Middle frontal gyrus (tissue), 1 donor: Measurements from ENCODE around the gene RASA2.
"Not testable (repeated sequence)": the region's sequence is repeated elsewhere in the genome, so short reads cannot be mapped to it uniquely, and the experiment has no call there.

ENCODE experiments used
- DNase-seq: peaks from one replicate; pipeline ENCODE4 v3.0.0-alpha.2; 2015; ENCODE audit warnings: low spot score; ENCODE audit errors: extremely low spot score

Gene RASA2

DNA sequence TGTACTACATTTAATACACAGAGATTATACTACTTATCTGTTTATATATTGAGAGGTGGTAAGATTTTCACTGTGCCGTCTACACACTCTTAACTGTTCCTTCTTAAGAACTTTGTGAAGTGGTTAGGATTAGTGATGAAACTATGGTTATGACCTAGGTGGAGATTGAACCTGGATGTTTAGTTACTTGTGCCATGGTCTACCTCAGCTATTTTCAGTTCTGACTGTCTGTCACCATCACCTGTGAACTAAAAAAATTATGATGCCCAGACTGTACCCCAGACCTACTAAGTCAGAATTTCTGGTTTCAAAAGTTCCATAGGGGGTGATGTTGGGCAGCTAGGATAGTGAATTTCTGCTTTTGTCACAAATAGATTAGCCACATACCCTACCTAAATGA is 6.4 kb downstream of the RASA2 start:
- no peak for DNase-seq

DNA sequence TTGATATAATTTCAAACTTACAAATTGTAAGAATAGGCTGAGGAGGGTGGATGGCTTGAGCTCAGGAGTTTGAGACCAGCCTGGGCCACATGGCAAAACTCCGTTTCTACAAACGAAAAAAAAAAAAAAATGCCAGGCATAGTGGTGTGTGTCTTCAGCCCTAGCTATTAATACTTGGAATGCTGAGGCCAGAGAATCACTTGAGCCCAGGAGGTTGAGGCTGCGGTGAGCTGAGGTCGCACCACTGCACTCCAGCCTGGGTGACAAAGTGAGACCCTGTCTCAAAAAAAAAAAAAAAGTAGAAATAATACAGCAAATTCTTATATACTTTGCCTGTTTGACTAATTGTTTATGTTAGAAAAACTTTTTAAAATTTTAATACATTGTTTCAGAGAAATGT is 10.8 kb downstream of the RASA2 start:
- not testable (repeated sequence) for DNase-seq

DNA sequence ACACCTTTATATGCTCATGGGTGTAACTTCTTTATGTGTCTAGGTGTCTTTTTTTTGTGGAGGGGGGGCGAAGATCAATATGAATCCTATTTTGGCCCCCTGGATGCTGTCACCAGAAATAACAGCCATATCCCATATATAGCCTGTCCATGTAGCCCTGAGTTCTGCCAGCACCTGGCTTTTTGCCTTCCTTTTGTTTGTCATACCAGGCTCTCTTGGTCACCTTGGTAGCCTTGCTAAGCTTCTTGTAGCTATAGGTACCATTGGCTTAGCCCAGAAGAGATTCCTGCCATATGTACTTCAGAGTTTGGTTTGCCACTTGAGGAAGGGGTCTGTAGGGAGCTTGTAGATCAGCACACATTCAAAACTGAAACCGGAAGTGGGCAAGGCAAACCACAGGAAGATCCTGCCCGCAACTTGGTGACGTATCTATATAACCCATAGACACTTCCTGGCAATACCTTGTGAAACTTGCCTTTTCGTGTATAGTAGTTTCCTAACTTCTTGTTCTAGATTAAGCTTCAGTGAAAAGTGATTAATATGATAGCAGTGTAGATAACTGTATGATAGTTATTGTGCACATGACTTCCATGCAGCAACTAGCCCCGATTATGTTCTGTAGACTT is 11.9 kb downstream of the RASA2 start:
- no peak for DNase-seq

DNA sequence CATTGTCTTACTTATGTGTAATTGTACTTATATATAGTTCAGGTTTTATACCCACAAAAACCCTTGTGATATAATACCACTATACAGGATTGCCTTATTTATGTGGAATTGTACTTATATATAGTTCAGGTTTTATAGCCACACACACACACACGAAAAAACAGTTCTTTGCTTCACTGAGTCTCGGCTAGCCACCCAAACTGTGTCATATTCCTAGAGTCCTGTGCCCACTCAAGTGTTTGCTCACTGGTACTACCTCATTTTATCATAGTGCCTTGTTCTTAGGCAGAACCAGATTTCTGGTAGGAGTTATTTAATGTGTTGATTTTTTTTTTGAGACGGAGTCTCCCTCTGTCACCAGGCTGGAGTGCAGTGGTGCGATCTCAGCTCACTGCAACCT is 12.5 kb downstream of the RASA2 start:
- no peak for DNase-seq

DNA sequence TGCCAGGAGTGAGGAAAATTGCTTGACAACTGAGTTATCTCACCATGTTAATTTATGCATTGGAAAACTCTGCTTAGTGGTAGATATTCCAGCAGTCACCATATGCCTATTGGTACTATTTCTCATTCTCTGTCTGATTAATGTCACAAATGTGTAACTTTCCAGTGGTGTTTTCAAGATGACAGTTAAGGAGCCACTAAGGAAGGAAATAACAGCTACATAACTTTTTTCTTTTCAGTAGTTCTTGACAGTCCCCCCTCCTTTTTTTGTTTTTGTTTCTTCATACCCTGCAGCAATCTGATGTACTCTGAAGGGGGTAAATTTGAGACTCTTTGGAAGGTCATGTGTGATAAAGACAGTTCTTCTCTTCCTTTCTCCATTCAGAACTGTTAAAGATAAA is 13.1 kb downstream of the RASA2 start:
- no peak for DNase-seq

DNA sequence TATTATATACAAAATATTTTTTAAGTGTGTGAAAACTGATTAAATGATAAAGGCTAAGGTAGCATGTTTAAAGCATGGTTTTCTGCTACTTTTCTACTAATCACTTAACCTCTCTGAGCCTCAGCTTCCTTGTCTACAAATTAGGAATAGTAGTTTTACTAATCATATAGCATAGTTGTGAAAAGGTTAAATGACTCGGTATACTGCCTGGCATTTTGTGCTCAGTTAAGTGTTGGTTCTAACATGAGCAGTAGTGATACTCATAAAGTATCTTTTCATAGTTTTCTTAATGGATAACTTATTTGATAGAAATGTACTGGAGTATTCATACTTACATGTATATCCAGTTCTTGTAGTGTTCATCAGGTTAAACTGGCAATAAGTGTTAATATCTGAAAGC is 13.6 kb downstream of the RASA2 start:
- DNase-seq = no peak

DNA sequence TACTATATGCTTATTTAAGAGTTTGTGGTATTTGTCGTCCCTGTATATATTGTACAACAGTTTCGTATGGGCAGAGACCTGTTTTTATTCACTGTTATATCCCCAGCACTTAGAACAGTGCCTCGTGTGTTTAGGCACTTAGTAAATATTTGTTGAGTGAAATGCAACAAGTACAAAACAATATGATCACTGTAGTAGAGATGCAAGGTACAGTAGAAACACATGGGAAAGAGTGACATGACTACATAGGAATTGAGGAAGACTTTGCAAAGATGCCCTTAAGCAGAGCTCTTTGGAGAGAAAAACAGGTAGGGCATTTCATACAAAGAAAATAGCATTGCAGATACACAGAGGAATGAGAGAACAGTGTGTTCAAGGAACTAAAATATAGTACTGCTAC is 18.3 kb downstream of the RASA2 start:
- DNase-seq = no peak

DNA sequence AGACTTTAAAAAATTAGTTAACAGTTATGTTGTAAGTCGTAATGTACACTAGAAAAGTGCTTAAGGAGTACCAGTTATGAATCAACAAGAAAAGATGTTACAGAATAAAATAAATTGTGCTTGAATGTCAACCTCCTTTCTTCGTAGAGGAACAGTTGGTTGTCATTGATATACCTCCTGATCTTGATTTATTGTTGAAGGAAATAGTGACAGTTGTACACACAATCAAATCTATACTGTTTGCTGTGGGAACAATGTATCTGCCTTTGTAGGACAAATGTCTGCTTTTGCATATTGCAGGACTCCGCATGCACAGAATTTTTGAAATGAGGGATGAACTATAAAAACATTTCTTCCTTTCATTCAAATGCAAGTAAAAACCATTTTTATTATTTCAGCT is 19.2 kb downstream of the RASA2 start:
- DNase-seq = no peak

DNA sequence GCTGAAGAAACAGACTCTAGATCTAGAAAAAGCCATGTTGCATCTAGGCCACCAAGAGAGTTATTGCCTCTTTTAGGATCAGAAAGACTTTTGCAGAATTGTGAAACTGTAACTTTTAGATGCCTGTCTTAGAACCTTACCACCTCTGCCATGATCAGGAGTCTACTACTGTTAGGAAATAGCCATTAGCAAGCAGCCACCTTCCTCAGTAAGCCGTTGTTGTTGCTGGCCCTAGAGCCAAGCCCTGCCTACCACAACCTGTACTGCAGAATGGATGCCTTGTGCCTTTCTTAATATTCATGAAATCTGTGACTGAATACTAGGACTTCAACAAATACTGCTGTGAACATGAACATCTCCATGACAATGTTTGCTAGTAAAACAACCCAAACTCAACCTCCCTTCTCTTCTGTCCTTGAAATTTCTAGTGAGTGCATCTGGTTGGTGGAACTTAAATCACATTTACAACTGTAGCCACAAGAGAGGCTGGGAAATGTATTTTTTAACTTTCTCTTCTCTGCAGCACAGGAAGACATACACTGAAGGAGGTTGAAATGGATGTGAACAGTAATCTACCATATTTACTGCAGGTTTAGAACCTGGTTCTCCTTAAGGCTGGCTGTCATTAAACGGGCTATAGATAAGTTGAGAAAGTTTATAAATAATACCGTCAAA is 20.7 kb downstream of the RASA2 start:
- DNase-seq = no peak

DNA sequence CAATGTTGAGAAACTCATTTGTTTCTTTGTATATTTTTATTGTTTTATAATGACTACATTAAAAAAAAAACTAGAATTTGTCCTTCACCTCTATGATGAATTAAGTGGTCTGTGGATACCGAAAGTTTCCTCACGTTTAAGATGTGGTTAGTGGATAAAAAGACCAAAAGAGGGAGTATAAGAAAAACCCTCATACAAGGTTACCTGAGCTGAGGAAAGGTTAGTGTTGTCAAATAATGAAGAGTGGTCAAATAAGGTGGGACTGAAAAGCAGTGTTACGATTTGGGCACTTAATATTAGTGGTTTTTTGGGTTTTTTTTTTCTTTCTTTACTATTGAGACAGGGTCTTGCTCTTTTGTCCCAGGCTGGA is 21.2 kb downstream of the RASA2 start:
- DNase-seq = no peak

DNA sequence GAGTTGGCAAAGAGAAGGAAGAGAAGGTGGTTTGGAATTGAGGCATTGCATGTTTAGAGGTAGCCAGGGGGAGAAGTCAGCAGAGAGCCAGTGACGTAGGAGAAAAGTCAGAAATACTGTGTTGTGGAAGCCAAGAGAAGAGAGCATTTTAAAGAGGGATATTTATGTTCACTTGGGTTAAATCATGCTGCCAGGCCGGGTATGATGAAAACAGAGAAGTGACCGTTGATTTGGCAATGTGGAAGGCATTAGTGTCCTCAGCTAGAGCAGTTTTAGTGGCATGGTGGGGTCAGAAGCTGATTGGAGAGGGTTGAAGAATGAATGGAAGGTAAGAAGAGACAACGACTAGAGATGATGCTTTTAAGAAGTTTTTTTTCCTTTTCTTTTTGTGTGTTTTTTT is 24.5 kb downstream of the RASA2 start:
- DNase-seq = no peak

DNA sequence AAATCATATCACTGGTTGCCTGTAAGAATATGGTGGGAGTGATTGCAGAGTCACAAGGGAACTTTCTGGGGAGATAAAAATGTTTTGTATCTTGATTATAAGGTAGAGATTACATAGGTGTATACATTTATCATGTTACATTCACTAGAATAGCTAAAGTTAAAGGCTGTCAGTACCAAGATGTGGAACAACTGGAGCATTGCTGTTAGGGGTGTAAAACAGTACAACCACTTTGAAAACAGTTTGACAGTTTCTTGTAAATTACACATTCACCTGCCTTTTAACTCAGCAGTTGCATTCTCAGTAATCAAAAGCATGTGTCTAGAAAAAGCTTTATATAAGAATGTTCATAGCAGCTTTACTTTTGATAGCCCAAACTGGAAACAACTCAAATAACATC is 27.6 kb downstream of the RASA2 start:
- DNase-seq = no peak

DNA sequence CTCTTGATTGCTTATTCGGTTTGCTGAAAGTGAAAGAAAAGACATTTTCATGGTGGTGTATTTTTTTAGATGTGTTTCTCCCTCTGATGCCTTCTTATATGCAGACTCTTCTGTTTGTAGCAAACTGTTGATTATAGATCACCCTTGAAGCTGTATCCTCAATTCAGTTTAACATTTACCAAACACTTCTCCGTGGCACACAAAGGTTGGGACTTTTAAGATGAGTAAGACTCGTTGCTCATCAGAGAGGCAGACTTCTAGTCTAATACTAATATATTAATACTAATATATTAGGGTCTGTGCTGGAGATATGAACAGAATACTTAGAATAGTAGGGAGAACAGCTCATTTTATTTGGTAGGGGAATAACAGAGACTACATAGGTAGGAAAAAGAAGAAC is 32.8 kb downstream of the RASA2 start:
- DNase-seq = no peak

DNA sequence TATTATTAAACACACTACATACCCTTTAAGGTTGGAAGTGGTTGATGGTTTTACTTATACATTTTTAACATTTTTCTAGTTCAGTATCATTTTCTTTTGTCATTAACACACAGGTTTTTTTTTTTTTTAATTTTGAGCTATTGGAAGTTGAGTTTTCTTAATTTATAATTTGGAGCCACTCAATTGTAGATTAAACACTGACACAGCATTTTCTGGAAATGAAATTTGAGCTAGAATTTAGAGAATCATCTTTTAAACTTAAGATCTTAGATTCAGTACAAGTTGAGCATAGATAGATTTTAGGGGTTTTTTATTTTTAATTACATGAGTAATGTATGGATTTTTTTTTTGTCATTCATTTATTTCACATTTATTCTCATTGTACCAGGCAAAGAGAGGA is 35.0 kb downstream of the RASA2 start:
- no peak for DNase-seq

DNA sequence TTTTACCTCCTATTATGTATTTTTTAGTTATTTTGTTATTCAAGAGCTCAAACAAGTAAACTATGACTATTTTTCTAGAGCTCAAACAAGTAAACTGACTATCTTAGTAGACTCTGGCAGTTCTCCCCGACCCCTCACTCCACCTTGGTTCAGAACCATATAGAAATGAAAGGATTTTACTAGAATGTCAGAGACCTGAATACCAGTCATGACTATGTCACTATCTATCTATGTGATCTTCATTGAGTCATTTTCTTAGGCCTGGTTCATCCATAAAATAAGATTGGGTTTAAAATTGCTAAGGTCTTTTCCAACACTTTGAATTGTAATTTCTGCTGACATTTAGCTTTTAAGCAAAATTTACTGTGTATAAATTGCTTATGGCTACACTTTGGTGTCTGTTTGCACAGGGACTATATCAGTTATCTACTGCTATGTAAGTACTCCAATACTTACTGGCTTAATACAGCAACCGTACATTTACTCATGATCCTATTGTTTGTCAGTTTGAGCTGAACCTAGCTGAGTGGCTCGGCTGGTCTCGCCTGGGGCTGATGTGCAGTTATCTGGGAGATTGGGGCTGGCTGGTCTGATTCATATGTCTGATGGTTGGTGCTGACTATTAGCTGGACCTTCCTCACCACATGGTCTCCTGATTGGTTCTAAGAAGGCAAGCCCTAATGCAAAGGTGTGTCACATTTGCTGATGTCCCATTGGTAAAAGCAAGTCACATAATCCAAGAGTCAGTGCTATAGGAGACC is 37.0 kb downstream of the RASA2 start:
- no peak for DNase-seq

DNA sequence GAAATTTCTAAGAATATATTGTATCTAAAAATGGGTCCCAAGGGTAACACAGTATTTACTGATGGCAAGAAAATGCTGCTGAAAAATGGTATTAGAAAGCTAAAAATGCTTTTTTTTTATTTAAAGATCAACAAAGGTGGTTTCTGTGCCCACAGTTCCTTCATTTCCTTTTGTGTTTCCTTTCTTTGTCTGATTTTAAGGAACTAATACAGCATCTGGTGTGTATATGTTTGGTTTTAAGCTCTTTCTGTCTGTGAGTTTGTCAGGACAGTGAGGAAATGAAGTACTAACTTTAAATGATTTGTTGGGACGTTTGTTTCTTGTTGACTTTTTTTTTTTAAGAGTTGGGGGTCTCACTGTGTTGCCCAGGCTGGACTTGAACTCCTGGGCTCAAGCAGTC is 38.2 kb downstream of the RASA2 start:
- no peak for DNase-seq

DNA sequence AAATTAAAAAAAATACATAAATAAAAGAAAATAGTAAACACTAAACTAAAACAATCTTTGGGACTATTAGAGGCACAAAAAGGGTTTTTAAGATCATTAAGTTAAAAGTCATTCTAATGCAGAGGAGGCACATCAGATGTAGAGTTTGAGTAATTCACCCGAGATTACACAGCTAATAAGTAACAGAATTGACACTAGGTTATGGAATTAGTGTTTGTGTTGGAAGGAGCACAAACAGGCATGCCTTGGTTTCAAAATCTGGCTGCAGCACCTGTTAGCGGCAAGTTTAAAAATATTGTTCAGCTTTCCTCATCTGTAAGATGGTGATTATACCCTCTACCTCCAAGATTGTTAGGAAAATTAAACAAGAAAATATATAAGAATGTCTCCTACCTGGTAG is 39.0 kb downstream of the RASA2 start:
- no peak for DNase-seq

DNA sequence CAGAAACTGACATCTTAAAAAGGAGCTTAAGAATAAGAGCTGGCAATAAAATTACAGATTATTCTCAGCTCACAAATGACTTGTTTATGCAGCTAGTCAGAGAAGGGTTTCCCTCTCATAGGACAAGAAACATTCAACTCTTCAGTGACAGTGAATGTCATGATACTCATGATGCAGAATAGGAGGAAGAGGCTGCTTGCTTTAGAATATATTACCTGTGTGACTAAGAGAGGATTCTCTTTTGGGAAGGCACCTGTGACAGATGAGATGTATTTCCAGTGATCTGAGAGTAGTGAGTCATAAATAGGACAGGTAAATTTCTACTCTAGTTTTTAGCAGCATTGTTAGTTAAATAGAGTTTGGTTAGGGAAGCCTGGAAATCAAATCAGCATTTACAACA is 39.9 kb downstream of the RASA2 start:
- no peak for DNase-seq

DNA sequence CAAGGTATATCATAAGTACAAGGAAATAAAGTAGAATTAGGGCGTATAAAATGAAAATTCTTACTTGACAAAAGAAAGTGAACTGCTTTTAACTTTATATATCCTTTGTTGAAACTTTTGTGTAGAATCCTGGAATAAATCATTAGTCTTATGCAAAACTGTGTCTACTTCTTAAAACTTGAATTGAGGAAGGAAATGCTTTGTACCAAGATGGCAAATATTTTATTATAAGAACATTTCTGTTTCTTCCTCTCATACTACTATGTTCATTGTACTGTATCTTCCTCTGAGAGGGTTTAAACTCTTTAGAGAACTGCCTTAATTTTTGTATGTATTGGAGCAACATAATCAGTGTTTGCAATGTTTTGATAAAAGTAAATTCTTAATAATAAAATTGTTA is 42.0 kb downstream of the RASA2 start:
- no peak for DNase-seq

DNA sequence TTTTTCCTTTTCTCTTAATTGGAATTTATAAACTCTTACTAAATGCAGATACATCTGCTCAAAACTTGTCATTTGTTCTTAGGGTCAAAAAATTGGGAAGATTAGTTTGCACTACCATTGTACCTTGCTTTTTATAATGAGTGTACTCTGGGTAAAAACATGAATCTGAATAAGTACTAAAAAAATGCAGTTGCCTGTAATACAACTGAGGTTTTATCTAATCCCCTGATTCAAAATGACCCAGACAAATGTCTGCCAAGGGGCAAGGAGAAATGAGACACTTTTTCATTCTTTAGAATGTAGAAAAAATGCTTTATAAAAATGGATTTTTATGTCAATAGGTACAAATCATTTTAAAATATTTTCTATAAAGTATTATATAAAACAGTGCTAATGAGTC is 42.4 kb downstream of the RASA2 start:
- DNase-seq = no peak

DNA sequence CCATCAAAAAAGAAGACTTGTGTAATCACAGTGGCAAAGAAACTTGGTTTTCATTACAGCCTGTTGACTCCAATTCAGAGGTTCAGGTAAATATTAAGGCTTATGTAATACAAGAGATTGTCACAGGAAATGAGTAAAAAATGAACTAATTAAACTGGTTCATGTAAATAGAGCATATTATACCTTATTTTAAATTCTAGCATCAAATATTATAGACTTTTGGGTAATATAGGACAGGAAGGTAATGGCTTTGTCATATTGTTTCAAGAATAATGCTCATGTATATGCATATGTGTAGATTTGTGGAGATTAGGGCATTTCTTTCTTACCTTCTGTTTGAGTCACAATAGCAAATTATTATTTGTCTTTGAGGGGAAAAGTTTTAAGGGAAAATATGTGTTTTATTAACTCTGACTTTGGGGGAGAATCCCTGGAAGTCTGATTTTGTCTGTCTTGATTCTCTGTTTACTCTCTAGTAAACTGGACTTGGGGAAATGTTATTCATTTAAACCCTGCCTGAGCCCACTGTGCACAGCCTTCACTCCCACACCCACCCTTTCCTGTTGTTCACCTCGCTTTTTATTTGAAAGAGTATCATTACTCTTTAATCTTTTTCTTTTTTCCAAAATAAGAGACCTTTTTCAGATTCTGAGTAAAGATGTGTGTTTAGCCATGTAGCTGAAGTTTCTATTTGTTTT is 43.0 kb downstream of the RASA2 start:
- DNase-seq = no peak

DNA sequence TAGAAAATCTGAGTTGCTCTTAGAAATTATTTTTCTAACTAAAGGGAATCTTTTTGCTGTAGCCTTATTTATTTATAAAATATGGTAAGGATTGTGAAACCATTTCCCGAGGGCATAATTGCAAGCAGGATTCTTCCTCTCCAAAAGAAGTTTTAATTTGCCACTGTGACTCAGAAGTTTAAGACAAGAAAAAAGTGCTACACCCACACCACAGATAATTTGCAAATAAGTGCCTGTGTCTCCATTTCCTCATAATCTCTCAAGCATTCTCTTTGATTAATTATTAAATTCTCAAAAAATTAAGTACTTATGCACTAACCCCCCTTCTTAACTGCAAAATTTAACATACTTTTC is 43.6 kb downstream of the RASA2 start:
- no peak for DNase-seq
